ENCODE data around the gene CBFA2T3. TPM values are rescaled to one million over a fixed set of nuclear protein-coding genes. Genes with fewer than 3 reads are reported as not detected.

The CBFA2T3 gene
- total RNA-seq, 1 donor from 2014 or later: 2.4 TPM

DNA sequence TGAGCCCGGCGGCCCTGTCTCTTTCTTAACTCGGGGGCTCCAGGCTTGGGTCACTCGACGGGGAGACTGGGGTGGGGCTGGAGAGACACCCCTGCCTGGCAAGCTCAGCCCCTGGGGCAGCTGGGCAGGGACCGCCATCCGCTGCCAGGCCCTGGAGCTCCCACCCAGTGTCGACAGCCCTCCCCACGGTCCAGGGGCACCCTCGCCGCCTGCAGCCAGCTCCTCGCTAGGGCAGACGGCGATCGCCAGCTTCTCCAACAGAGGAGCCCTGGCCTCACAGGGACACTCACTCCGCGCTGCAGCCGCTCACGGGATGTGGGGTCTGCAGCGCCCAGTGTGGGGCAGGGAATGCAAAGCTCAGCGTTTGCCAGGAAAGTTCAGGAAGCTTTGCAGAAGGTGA, 149.3 kb downstream of the CBFA2T3 start:
- no peak overlapping the region for H2AFZ ChIP-seq (ENCODE audit: low read depth, low read length)
- DNase-seq (ENCODE audit: low read depth) (no peak), FAIRE-seq (no peak)
- H3K27me3 ChIP-seq (ENCODE audit: insufficient read depth, low read length): no peaks in the 10 kb centered on the region
- H3K9me3 ChIP-seq (ENCODE audit: insufficient read depth, low read depth, low read length): no peaks in the 10 kb centered on the region
- Mint-ChIP-seq H3K27ac (ENCODE audit: unreplicated experiment) (no peak overlapping the region), H3K36me3 (ENCODE audit: low read depth, unreplicated experiment) (peaks cover 6% of the 10 kb centered on the region), H3K9me3 (ENCODE audit: unreplicated experiment) (no peaks in the 10 kb centered on the region), H3K4me3 (ENCODE audit: unreplicated experiment) (no peak overlapping the region), H3K4me1 (ENCODE audit: low read depth, unreplicated experiment) (no peaks in the 10 kb centered on the region), H3K27me3 (ENCODE audit: low read depth, unreplicated experiment) (no peaks in the 10 kb centered on the region)
- no peak overlapping the region for H3K4me2 ChIP-seq (ENCODE audit: low read length)
- H3K36me3 ChIP-seq (ENCODE audit: insufficient read depth, low read length): no peaks in the 10 kb centered on the region
- no peak overlapping the region for H3K4me3 ChIP-seq (ENCODE audit: insufficient read depth, low read depth, low read length)
- H3K79me2 ChIP-seq (ENCODE audit: insufficient read depth, low read length): no peaks in the 10 kb centered on the region
- H4K20me1 ChIP-seq (ENCODE audit: insufficient read depth, low read length): no peaks in the 10 kb centered on the region
- H3K4me1 ChIP-seq (ENCODE audit: insufficient read depth, low read length): no peaks in the 10 kb centered on the region
- TF ChIP-seq EZH2 (IDR thresholded peaks at IDR 0.05; ENCODE audit: insufficient read depth, low read length): no peak
- TF ChIP-seq, protein P1, sequence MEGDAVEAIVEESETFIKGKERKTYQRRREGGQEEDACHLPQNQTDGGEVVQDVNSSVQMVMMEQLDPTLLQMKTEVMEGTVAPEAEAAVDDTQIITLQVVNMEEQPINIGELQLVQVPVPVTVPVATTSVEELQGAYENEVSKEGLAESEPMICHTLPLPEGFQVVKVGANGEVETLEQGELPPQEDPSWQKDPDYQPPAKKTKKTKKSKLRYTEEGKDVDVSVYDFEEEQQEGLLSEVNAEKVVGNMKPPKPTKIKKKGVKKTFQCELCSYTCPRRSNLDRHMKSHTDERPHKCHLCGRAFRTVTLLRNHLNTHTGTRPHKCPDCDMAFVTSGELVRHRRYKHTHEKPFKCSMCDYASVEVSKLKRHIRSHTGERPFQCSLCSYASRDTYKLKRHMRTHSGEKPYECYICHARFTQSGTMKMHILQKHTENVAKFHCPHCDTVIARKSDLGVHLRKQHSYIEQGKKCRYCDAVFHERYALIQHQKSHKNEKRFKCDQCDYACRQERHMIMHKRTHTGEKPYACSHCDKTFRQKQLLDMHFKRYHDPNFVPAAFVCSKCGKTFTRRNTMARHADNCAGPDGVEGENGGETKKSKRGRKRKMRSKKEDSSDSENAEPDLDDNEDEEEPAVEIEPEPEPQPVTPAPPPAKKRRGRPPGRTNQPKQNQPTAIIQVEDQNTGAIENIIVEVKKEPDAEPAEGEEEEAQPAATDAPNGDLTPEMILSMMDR (IDR thresholded peaks at IDR 0.05; ENCODE audit: insufficient read depth, low read depth, low read length): no peak
- no peak overlapping the region for H3K9ac ChIP-seq (ENCODE audit: low read length)
- H3K27ac ChIP-seq (ENCODE audit: low read depth, low read length): no peak overlapping the region

DNA sequence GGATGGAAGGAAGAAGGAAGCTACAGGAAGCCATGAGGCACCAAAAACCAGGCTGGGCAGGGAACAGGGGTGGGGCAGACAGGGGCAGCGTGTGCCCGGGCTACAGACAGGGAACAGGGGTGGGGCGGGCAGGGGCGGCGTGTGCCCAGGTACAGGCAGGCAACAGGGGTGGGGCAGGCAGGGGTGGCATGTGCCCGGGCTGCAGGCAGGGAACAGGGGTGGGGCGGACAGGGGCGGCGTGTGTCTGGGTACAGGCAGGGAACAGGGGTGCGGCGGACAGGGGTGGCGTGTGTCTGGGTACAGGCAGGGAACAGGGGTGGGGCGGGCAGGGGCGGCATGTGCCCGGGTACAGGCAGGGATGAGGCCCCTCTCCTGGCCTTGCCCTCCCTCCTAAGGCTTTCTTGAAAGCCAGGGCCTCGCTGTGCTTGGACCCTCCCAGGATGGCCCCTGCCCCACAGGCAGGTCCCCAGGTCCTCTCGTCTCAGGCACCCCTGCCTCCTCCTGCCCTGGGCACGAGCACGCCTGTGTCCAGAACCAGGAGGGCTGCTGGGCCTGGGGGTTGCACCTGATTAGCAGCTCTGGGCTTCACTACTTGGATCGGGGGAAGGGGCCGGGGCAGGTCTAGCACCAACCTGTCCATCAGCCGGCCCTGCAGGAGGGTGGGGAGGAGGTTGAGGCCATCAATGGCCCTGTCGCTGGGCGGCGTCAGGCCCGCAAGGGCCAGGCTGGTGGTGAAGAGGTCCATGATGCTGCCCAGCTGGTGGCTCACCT, 150.8 kb downstream of the CBFA2T3 start:
- TF ChIP-seq EZH2 (IDR thresholded peaks at IDR 0.05; ENCODE audit: insufficient read depth, low read length): no peak
- TF ChIP-seq, protein P1 (IDR thresholded peaks at IDR 0.05; ENCODE audit: insufficient read depth, low read depth, low read length): no peak
- no peak for FAIRE-seq

DNA sequence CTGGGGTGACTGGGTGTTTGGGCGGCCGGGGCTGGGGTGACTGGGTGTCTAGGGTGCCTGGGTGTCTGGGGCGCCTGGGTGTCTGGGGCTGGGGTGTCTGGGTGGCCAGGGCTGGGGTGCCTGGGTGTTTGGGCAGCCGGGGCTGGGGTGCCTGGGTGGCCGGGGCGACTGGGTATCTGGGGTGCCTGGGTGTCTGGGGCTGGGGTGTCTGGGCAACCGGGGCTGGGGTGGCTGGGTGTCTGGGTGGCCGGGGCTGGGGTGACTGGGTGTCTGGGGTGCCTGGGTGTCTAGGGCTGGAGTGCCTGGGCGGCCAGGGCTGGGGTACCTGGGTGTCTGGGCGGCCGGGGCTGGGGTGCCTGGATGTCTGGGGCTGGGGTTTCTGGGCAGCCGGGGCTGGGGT, 151.9 kb downstream of the CBFA2T3 start:
- no peaks in the 10 kb centered on the region for H3K79me2 ChIP-seq (ENCODE audit: insufficient read depth, low read length)
- no peak overlapping the region for H3K9ac ChIP-seq (ENCODE audit: low read length)
- no peaks in the 10 kb centered on the region for H3K4me1 ChIP-seq (ENCODE audit: insufficient read depth, low read length)
- no peak for TF ChIP-seq EZH2 (IDR thresholded peaks at IDR 0.05; ENCODE audit: insufficient read depth, low read length)
- TF ChIP-seq, protein P1 (IDR thresholded peaks at IDR 0.05; ENCODE audit: insufficient read depth, low read depth, low read length): no peak
- Mint-ChIP-seq H3K27ac (ENCODE audit: unreplicated experiment) (no peak overlapping the region), H3K9me3 (ENCODE audit: unreplicated experiment) (no peaks in the 10 kb centered on the region), H3K4me1 (ENCODE audit: low read depth, unreplicated experiment) (no peaks in the 10 kb centered on the region), H3K36me3 (ENCODE audit: low read depth, unreplicated experiment) (peaks cover 7% of the 10 kb centered on the region), H3K4me3 (ENCODE audit: unreplicated experiment) (no peak overlapping the region), H3K27me3 (ENCODE audit: low read depth, unreplicated experiment) (no peaks in the 10 kb centered on the region)
- no peaks in the 10 kb centered on the region for H4K20me1 ChIP-seq (ENCODE audit: insufficient read depth, low read length)
- H3K4me3 ChIP-seq (ENCODE audit: insufficient read depth, low read depth, low read length): no peak overlapping the region
- no peaks in the 10 kb centered on the region for H3K27me3 ChIP-seq (ENCODE audit: insufficient read depth, low read length)
- H2AFZ ChIP-seq (ENCODE audit: low read depth, low read length): no peak overlapping the region
- H3K9me3 ChIP-seq (ENCODE audit: insufficient read depth, low read depth, low read length): no peaks in the 10 kb centered on the region
- FAIRE-seq: no peak
- no peak for DNase-seq (ENCODE audit: low read depth)
- no peak overlapping the region for H3K27ac ChIP-seq (ENCODE audit: low read depth, low read length)
- H3K4me2 ChIP-seq (ENCODE audit: low read length): no peak overlapping the region
- H3K36me3 ChIP-seq (ENCODE audit: insufficient read depth, low read length): no peaks in the 10 kb centered on the region

More for the DNA sequence above, 150.8 kb downstream of the CBFA2T3 start:
- no peak overlapping the region for H3K27ac ChIP-seq (ENCODE audit: low read depth, low read length)
- no peaks in the 10 kb centered on the region for H3K79me2 ChIP-seq (ENCODE audit: insufficient read depth, low read length)
- H3K9ac ChIP-seq (ENCODE audit: low read length): no peak overlapping the region
- H3K4me3 Mint-ChIP-seq (ENCODE audit: unreplicated experiment): no peak overlapping the region
- no peaks in the 10 kb centered on the region for H3K27me3 ChIP-seq (ENCODE audit: insufficient read depth, low read length)
- H3K36me3 Mint-ChIP-seq (ENCODE audit: low read depth, unreplicated experiment): peaks cover 7% of the 10 kb centered on the region
- H3K9me3 Mint-ChIP-seq (ENCODE audit: unreplicated experiment): no peaks in the 10 kb centered on the region
- H3K4me1 ChIP-seq (ENCODE audit: insufficient read depth, low read length): no peaks in the 10 kb centered on the region
- no peak overlapping the region for H3K27ac Mint-ChIP-seq (ENCODE audit: unreplicated experiment)
- no peaks in the 10 kb centered on the region for H3K4me1 Mint-ChIP-seq (ENCODE audit: low read depth, unreplicated experiment)
- no peaks in the 10 kb centered on the region for H3K9me3 ChIP-seq (ENCODE audit: insufficient read depth, low read depth, low read length)
- no peak overlapping the region for H3K4me2 ChIP-seq (ENCODE audit: low read length)
- H2AFZ ChIP-seq (ENCODE audit: low read depth, low read length): no peak overlapping the region
- no peak overlapping the region for H3K4me3 ChIP-seq (ENCODE audit: insufficient read depth, low read depth, low read length)
- no peak for DNase-seq (ENCODE audit: low read depth)
- H4K20me1 ChIP-seq (ENCODE audit: insufficient read depth, low read length): no peaks in the 10 kb centered on the region
- no peaks in the 10 kb centered on the region for H3K27me3 Mint-ChIP-seq (ENCODE audit: low read depth, unreplicated experiment)
- no peaks in the 10 kb centered on the region for H3K36me3 ChIP-seq (ENCODE audit: insufficient read depth, low read length)

Measured in astrocyte (in vitro differentiated cells and primary cell).